ENCODE results near the gene S100A10.

The S100A10 gene

GRCh38 chr1:151956957-151957497 lies 36.6 kb downstream of the S100A10 start:
- no peak overlapping the region for H3K4me3 ChIP-seq (ENCODE audit: low read depth in 1 of 2, low read length in 2 of 2)
- no peaks in the 10 kb centered on the region for H4K20me1 ChIP-seq (ENCODE audit: insufficient read depth, low read length)
- H2AFZ ChIP-seq (ENCODE audit: low read depth, low read length): no peak overlapping the region
- no peaks in the 10 kb centered on the region for H3K9me3 ChIP-seq (ENCODE audit: insufficient read depth, low read length, severe bottlenecking)
- H3K4me1 ChIP-seq (ENCODE audit: insufficient read depth, low read length): no peaks in the 10 kb centered on the region
- TF ChIP-seq, protein P1, sequence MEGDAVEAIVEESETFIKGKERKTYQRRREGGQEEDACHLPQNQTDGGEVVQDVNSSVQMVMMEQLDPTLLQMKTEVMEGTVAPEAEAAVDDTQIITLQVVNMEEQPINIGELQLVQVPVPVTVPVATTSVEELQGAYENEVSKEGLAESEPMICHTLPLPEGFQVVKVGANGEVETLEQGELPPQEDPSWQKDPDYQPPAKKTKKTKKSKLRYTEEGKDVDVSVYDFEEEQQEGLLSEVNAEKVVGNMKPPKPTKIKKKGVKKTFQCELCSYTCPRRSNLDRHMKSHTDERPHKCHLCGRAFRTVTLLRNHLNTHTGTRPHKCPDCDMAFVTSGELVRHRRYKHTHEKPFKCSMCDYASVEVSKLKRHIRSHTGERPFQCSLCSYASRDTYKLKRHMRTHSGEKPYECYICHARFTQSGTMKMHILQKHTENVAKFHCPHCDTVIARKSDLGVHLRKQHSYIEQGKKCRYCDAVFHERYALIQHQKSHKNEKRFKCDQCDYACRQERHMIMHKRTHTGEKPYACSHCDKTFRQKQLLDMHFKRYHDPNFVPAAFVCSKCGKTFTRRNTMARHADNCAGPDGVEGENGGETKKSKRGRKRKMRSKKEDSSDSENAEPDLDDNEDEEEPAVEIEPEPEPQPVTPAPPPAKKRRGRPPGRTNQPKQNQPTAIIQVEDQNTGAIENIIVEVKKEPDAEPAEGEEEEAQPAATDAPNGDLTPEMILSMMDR (IDR thresholded peaks at IDR 0.05; ENCODE audit: borderline replicate concordance, extremely low read depth, low read length, poor library complexity, severe bottlenecking): no peak
- TF ChIP-seq EZH2 (IDR thresholded peaks at IDR 0.05; ENCODE audit: borderline replicate concordance, low read depth, low read length, severe bottlenecking): no peak
- H3K27me3 ChIP-seq (ENCODE audit: insufficient read depth, low read length, poor library complexity): peaks cover 17% of the 10 kb centered on the region
- no peak overlapping the region for H3K4me2 ChIP-seq (ENCODE audit: insufficient read depth, low read length)
- DNase-seq (no peak), ATAC-seq (ENCODE audit: insufficient read depth, low read depth) (no peak)
- H3K79me2 ChIP-seq (ENCODE audit: insufficient read depth, low read length): no peaks in the 10 kb centered on the region
- H3K9ac ChIP-seq (ENCODE audit: low read depth, low read length): no peak overlapping the region
- H3K36me3 ChIP-seq (ENCODE audit: insufficient read depth, low read length): no peaks in the 10 kb centered on the region
- no peak overlapping the region for H3K27ac ChIP-seq (ENCODE audit: low read length)

DNA sequence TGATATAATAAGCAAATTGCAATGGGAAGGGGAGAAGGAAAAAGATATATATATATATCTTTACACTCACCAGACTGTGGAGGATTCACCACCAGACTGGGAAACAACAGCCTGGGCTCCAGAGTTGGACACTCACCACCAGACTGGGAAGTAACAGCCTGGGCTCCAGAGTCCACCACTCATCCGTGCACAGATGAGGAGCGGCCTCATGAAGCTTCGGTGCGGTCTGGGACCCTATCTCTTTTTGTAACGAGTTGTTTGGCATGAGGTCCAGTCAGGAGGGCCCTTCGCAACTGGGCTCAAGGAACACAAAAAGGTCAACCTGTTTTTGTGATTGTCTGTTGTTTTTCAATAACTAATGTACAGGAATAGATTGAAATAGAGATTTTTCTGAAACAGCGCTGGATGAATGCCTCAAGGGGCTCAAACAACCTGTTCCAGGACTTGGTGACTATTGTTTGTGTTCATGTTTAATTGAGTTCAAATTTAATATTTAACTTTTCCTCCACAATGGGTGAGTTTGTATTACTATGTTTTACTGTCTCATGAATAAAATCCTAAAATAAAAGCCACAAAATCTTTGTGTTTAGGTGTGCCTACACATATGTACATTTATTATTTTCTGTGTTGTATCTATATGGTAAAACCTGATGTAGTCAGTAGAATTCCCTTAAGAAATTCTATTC lies 40.1 kb downstream of the S100A10 start:
- no peak for DNase-seq
- Histone ChIP-seq H3K4me2 (ENCODE audit: insufficient read depth, low read length) (no peak overlapping the region), H3K9me3 (ENCODE audit: insufficient read depth, low read length, severe bottlenecking) (no peaks in the 10 kb centered on the region), H3K79me2 (ENCODE audit: insufficient read depth, low read length) (no peaks in the 10 kb centered on the region), H3K4me1 (ENCODE audit: insufficient read depth, low read length) (no peaks in the 10 kb centered on the region), H3K36me3 (ENCODE audit: insufficient read depth, low read length) (no peaks in the 10 kb centered on the region), H3K27me3 (ENCODE audit: insufficient read depth, low read length, poor library complexity) (peaks cover 21% of the 10 kb centered on the region), H3K27ac (ENCODE audit: low read length) (no peak overlapping the region), H3K9ac (ENCODE audit: low read depth, low read length) (no peak overlapping the region), H4K20me1 (ENCODE audit: insufficient read depth, low read length) (0 out of 2 replicates have a peak, but pooled peaks cover 3% of the 10 kb centered on the region), H2AFZ (ENCODE audit: low read depth, low read length) (no peak overlapping the region), H3K4me3 (ENCODE audit: low read depth in 1 of 2, low read length in 2 of 2) (no peak overlapping the region)
- no peak for ATAC-seq (ENCODE audit: insufficient read depth, low read depth)
- TF ChIP-seq, protein P1 (IDR thresholded peaks at IDR 0.05; ENCODE audit: borderline replicate concordance, extremely low read depth, low read length, poor library complexity, severe bottlenecking): no peak

GRCh38 chr1:151952811-151953210 lies 40.8 kb downstream of the S100A10 start:
- H3K27ac ChIP-seq (ENCODE audit: low read length): no peak overlapping the region

More at GRCh38 chr1:151952811-151953210, 40.8 kb downstream of the S100A10 start:
- no peak for ATAC-seq (ENCODE audit: insufficient read depth, low read depth)
- H3K79me2 ChIP-seq (ENCODE audit: insufficient read depth, low read length): no peaks in the 10 kb centered on the region
- H3K36me3 ChIP-seq (ENCODE audit: insufficient read depth, low read length): no peaks in the 10 kb centered on the region
- H3K9me3 ChIP-seq (ENCODE audit: insufficient read depth, low read length, severe bottlenecking): no peaks in the 10 kb centered on the region
- DNase-seq: no peak
- no peak overlapping the region for H2AFZ ChIP-seq (ENCODE audit: low read depth, low read length)
- H3K4me3 ChIP-seq (ENCODE audit: low read depth in 1 of 2, low read length in 2 of 2): no peak overlapping the region
- H3K4me2 ChIP-seq (ENCODE audit: insufficient read depth, low read length): no peak overlapping the region
- TF ChIP-seq EZH2 (IDR thresholded peaks at IDR 0.05; ENCODE audit: borderline replicate concordance, low read depth, low read length, severe bottlenecking): no peak
- TF ChIP-seq, protein P1 (IDR thresholded peaks at IDR 0.05; ENCODE audit: borderline replicate concordance, extremely low read depth, low read length, poor library complexity, severe bottlenecking): no peak
- H3K4me1 ChIP-seq (ENCODE audit: insufficient read depth, low read length): no peaks in the 10 kb centered on the region
- H4K20me1 ChIP-seq (ENCODE audit: insufficient read depth, low read length): 0 out of 2 replicates have a peak, but pooled peaks cover 3% of the 10 kb centered on the region
- H3K27me3 ChIP-seq (ENCODE audit: insufficient read depth, low read length, poor library complexity): peaks cover 21% of the 10 kb centered on the region
- H3K9ac ChIP-seq (ENCODE audit: low read depth, low read length): no peak overlapping the region
